Caco-2 (cell line): ENCODE measurements around the gene TIMM10. TPM values are rescaled to one million over a fixed set of nuclear protein-coding genes. Genes with fewer than 3 reads are reported as not detected.

ENCODE experiments used
- BruUV-seq: library from RNA; stranded (reverse); fragments of 400-500 nt; replicated peaks from 2 replicates; lab custom pipeline; 2021; lab: Mats Ljungman, UMichigan
- CTCF ChIA-PET: fragments of 300-600 bp; sonication (Branson Sonifier 250); formaldehyde crosslinking; loops from one replicate; lab custom pipeline; 2022; ENCODE audit warnings: antibody characterized with exemption; lab: Charles Lee
- POLR2A ChIA-PET: fragments of 300-600 bp; sonication (Branson Sonifier 250); formaldehyde crosslinking; loops from one replicate; lab custom pipeline; 2022; ENCODE audit warnings: antibody characterized with exemption; lab: Charles Lee
- DNase-seq, 2 experiments: peaks; one replicate each; pipeline versions ENCODE4 v3.0.0 to v3.0.0-alpha.2; 2020 to 2022
- H3K27me3 ChIP-seq: replicated peaks from 2 replicates; pipeline ENCODE4 v1.6.0; 2011; ENCODE audit warnings: low read length; ENCODE audit not compliant: control insufficient read depth, insufficient read depth
- H3K36me3 ChIP-seq: 2 replicates; pipeline ENCODE4 v1.5.1; 2011; ENCODE audit warnings: low read length; ENCODE audit not compliant: control insufficient read depth, insufficient read depth
- H3K4me1 ChIP-seq: fragments of 250-450 bp; sonication (Bioruptor Pico); 2 replicates; pipeline ENCODE4 v1.5.1; 2020; ENCODE audit warnings: mild to moderate bottlenecking
- H3K4me3 ChIP-seq: 2 replicates; pipeline ENCODE4 v1.5.1; 2011; ENCODE audit warnings: low read depth, mild to moderate bottlenecking, control low read depth, low read length
- H3K9me3 ChIP-seq: fragments of 250-450 bp; sonication (Bioruptor Pico); 2 replicates; pipeline ENCODE4 v1.5.1; 2020; ENCODE audit warnings: mild to moderate bottlenecking, moderate library complexity
- H3K27ac Mint-ChIP-seq: one replicate; pipeline ENCODE4 v1.8.0; 2022; ENCODE audit warnings: mixed read lengths; ENCODE audit not compliant: unreplicated experiment
- H3K27me3 Mint-ChIP-seq: one replicate; pipeline ENCODE4 v1.8.0; 2022; ENCODE audit warnings: mixed read lengths; ENCODE audit not compliant: insufficient read depth, unreplicated experiment
- H3K36me3 Mint-ChIP-seq: one replicate; pipeline ENCODE4 v1.8.0; 2022; ENCODE audit warnings: mild to moderate bottlenecking, mixed read lengths; ENCODE audit not compliant: insufficient read depth, unreplicated experiment
- H3K4me1 Mint-ChIP-seq: one replicate; pipeline ENCODE4 v1.8.0; 2022; ENCODE audit warnings: low read depth, mixed read lengths; ENCODE audit not compliant: unreplicated experiment
- H3K4me3 Mint-ChIP-seq: one replicate; pipeline ENCODE4 v1.8.0; 2022; ENCODE audit warnings: mild to moderate bottlenecking, moderate library complexity, mixed read lengths; ENCODE audit not compliant: unreplicated experiment
- H3K9me3 Mint-ChIP-seq: one replicate; pipeline ENCODE4 v1.8.0; 2022; ENCODE audit warnings: mixed read lengths; ENCODE audit not compliant: unreplicated experiment
- CTCF ChIP-seq, 2 experiments: fragments of 200-600 bp in 1 of 2; IDR thresholded peaks; 1 replicate in 1 of 2; 2 replicates in 1 of 2; pipeline versions ENCODE4 v1.5.1 to v1.8.0; 2011 to 2022; ENCODE audit warnings: antibody characterized with exemption in 1 of 2, control low read depth in 1 of 2, inconsistent platforms in 1 of 2, low read depth in 1 of 2, low read length in 1 of 2, mild to moderate bottlenecking in 1 of 2, moderate library complexity in 1 of 2; ENCODE audit not compliant: insufficient read depth in 1 of 2, severe bottlenecking in 1 of 2, unreplicated experiment in 1 of 2
- intact Hi-C: fragments of 100-400 bp; cut with micrococcal nuclease; formaldehyde crosslinking; loops from one replicate; pipeline ENCODE4 v1.10.0; 2022; ENCODE audit not compliant: unreplicated experiment
- total RNA-seq: library from RNA; stranded (reverse); gene quantifications from 2 replicates; pipeline ENCODE4 v1.2.3, GENCODE V29; 2022

Gene TIMM10
- total RNA-seq, 1 experiment from 2014 or later = 103 TPM

GRCh38 chr11:57546869-57547475, 16.4 kb upstream of the TIMM10 start:
- ChIA-PET POLR2A (interaction anchor here (0.8 kb wide), 1 partner anchor 16 kb away, joined by 3 read pairs; the partner anchor contains the start of gene TIMM10), CTCF (interaction anchor here (0.7 to 2.0 kb wide), 6 partner anchors 54 to 98 kb away, joined by 4 to 8 read pairs (median 5); partner anchors contain the start of gene RTN4RL2)
- peaks cover 6% of the 10 kb centered on the region for H3K36me3 Mint-ChIP-seq
- DNase-seq = peak; percentile 58 to 60
- H3K9me3 ChIP-seq = no peaks in the 10 kb centered on the region
- H3K4me3 ChIP-seq = no peak overlapping the region
- intact Hi-C loops = no loop called here
- no peak overlapping the region for H3K4me3 Mint-ChIP-seq
- no peaks in the 10 kb centered on the region for H3K27me3 ChIP-seq
- peaks cover 38% of the 10 kb centered on the region for H3K4me1 ChIP-seq
- no peaks in the 10 kb centered on the region for H3K27me3 Mint-ChIP-seq
- H3K27ac Mint-ChIP-seq = peak overlapping the region; percentile 88
- TF ChIP-seq CTCF (IDR thresholded peaks at IDR 0.05; ENCODE audit: insufficient read depth in 1 of 2, low read depth in 1 of 2, low read length in 1 of 2, severe bottlenecking in 1 of 2, unreplicated experiment in 1 of 2) = peak in 1 of 2 experiments; percentile 40
- no peaks in the 10 kb centered on the region for H3K36me3 ChIP-seq
- peaks cover 27% of the 10 kb centered on the region for H3K4me1 Mint-ChIP-seq
- no peaks in the 10 kb centered on the region for H3K9me3 Mint-ChIP-seq
- BruUV-seq = no TSS peak

- no peak overlapping the region for H3K4me3 Mint-ChIP-seq
- POLR2A ChIA-PET = no interaction called here
- no peak overlapping the region for H3K27ac Mint-ChIP-seq
- H3K4me1 Mint-ChIP-seq = peaks cover 22% of the 10 kb centered on the region
- Histone ChIP-seq H3K4me1 (peaks cover 33% of the 10 kb centered on the region), H3K36me3 (no peaks in the 10 kb centered on the region), H3K4me3 (no peak overlapping the region), H3K9me3 (no peaks in the 10 kb centered on the region), H3K27me3 (no peaks in the 10 kb centered on the region)
- no TSS peak for BruUV-seq
- H3K9me3 Mint-ChIP-seq = no peaks in the 10 kb centered on the region
- no peaks in the 10 kb centered on the region for H3K27me3 Mint-ChIP-seq
- CTCF ChIA-PET = interaction anchor here (1.2 to 2.0 kb wide), 5 partner anchors 53 to 98 kb away, joined by 4 to 8 read pairs (median 5); no protein-coding TSS in a partner anchor
- DNase-seq = no peak
- TF ChIP-seq CTCF (IDR thresholded peaks at IDR 0.05; ENCODE audit: insufficient read depth in 1 of 2, low read depth in 1 of 2, low read length in 1 of 2, severe bottlenecking in 1 of 2, unreplicated experiment in 1 of 2) = no peak
- peaks cover 6% of the 10 kb centered on the region for H3K36me3 Mint-ChIP-seq
- intact Hi-C loops = no loop called here
These were observed 15.9 kb upstream of the TIMM10 start for GRCh38 chr11:57546451-57546850.

- POLR2A ChIA-PET = no interaction called here
- TF ChIP-seq CTCF (IDR thresholded peaks at IDR 0.05; ENCODE audit: insufficient read depth in 1 of 2, low read depth in 1 of 2, low read length in 1 of 2, severe bottlenecking in 1 of 2, unreplicated experiment in 1 of 2) = no peak
- Mint-ChIP-seq H3K4me3 (no peak overlapping the region), H3K4me1 (peaks cover 22% of the 10 kb centered on the region), H3K27ac (no peak overlapping the region), H3K27me3 (no peaks in the 10 kb centered on the region), H3K9me3 (no peaks in the 10 kb centered on the region), H3K36me3 (peaks cover 6% of the 10 kb centered on the region)
- intact Hi-C loops = no loop called here
- H3K27me3 ChIP-seq = no peaks in the 10 kb centered on the region
- no TSS peak for BruUV-seq
- H3K36me3 ChIP-seq = no peaks in the 10 kb centered on the region
- H3K4me1 ChIP-seq = peaks cover 30% of the 10 kb centered on the region
- CTCF ChIA-PET = interaction anchor here (0.7 kb wide), 1 partner anchor 24 kb away, joined by 3 read pairs; no protein-coding TSS in a partner anchor
- no peaks in the 10 kb centered on the region for H3K9me3 ChIP-seq
- DNase-seq = no peak
- no peak overlapping the region for H3K4me3 ChIP-seq
These were observed 15.3 kb upstream of the TIMM10 start for GRCh38 chr11:57545883-57546282.
